Measurements from ENCODE around the gene VWF.

DNA sequence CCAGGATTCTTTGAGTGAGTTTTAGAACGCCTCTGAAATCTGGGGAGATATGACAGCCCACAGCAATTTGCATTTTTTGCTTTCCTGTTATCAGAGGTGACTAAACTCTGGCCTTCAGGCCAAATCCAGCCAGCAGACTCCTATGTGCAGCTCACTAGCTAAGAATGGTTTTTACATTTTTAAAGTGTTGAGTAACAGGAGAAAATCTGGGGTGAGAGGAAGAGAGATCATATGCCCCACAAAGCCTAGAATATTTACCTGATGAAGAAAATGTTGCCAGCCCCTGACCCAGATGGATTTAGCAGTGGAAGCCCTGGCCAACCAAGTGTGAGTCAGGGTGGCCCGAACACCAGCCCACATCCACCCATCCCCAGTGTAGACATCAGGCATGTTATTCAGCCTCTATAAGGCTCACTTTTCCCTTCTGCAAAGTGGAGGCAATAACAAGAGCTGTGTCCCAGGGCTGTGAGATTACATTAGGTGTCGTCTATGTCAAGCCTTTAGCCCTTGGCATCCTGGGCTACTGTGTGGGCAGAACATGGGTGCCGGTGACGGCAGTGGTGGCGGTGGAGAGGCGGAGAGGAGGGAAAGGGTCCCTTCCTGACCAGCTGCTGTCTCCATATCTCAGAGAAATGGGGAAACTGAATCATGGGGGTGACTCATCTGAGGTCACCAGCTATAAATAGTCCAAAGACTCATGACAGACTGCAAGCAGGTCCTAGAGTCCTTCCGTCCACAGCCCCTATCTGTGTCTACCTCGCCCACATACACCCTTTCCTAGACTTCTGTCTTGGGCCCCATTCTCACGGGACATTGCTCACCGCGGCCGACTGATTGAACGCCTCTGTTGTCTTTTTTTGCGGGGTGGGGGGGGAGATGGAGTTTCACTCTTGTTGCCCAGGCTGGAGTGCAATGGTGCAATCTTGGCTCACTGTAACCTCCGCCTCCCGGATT, 43.1 kb upstream of the VWF start:
- TF ChIP-seq POLR2A (IDR thresholded peaks at IDR 0.05) (no peak), POLR2AphosphoS5 (IDR thresholded peaks at IDR 0.05) (peak in 3 of 4 donors; percentile 26 to 81 (median 53)), EP300 (IDR thresholded peaks at IDR 0.05) (peak in 1 of 4 donors; percentile 80)
- TF ChIP-seq, protein P1, sequence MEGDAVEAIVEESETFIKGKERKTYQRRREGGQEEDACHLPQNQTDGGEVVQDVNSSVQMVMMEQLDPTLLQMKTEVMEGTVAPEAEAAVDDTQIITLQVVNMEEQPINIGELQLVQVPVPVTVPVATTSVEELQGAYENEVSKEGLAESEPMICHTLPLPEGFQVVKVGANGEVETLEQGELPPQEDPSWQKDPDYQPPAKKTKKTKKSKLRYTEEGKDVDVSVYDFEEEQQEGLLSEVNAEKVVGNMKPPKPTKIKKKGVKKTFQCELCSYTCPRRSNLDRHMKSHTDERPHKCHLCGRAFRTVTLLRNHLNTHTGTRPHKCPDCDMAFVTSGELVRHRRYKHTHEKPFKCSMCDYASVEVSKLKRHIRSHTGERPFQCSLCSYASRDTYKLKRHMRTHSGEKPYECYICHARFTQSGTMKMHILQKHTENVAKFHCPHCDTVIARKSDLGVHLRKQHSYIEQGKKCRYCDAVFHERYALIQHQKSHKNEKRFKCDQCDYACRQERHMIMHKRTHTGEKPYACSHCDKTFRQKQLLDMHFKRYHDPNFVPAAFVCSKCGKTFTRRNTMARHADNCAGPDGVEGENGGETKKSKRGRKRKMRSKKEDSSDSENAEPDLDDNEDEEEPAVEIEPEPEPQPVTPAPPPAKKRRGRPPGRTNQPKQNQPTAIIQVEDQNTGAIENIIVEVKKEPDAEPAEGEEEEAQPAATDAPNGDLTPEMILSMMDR (IDR thresholded peaks at IDR 0.05), result no peak

Data from sigmoid colon (tissue), 4 donors.